NB4 (cell line): ENCODE data around the gene TOP3B.

Source experiments
- DNase-seq: peaks from one replicate; pipeline ENCODE4 v3.0.0; 2010; ENCODE audit warnings: low read depth
- H3K4me3 ChIP-seq: one replicate; pipeline ENCODE4 v1.5.1; 2011; ENCODE audit warnings: mild to moderate bottlenecking, low read depth, low read length, moderate library complexity
- CTCF ChIP-seq: IDR thresholded peaks from one replicate; pipeline ENCODE4 v1.5.1; 2012; ENCODE audit warnings: low read depth, low read length
- MAX ChIP-seq: IDR thresholded peaks from 2 replicates; pipeline ENCODE4 v1.6.1; 2011; ENCODE audit warnings: low read depth, low read length
- MYC ChIP-seq: IDR thresholded peaks from 2 replicates; pipeline ENCODE4 v1.6.1; 2011; ENCODE audit warnings: low read depth, low read length
- POLR2A ChIP-seq: IDR thresholded peaks from 2 replicates; pipeline ENCODE4 v1.6.1; 2011; ENCODE audit warnings: mild to moderate bottlenecking; ENCODE audit not compliant: insufficient read length; ENCODE audit errors: extremely low read depth

The TOP3B gene

GRCh38 chr22:21974058-21974649 is 8.4 kb downstream of the TOP3B start:
- DNase-seq, result no peak
- no peak for TF ChIP-seq MAX
- no peak overlapping the region for H3K4me3 ChIP-seq

GRCh38 chr22:21972806-21973205 is 9.8 kb downstream of the TOP3B start:
- TF ChIP-seq CTCF (no peak), MYC (no peak), POLR2A (no peak), MAX (no peak)
- DNase-seq, result no peak
- no peak overlapping the region for H3K4me3 ChIP-seq

GRCh38 chr22:21972293-21972779 is 10.3 kb downstream of the TOP3B start:
- peak; percentile 49 for DNase-seq
- H3K4me3 ChIP-seq, result no peak overlapping the region

GRCh38 chr22:21971858-21972275 is 10.7 kb downstream of the TOP3B start:
- no peak for DNase-seq
- H3K4me3 ChIP-seq, result no peak overlapping the region
- TF ChIP-seq CTCF (no peak), MAX (no peak), POLR2A (no peak)

More at GRCh38 chr22:21972293-21972779, 10.3 kb downstream of the TOP3B start:
- TF ChIP-seq POLR2A (no peak), MYC (no peak), CTCF (peak; percentile 89), MAX (peak; percentile 10; the same call in 1 of the 2 replicates)

- no peak overlapping the region for H3K4me3 ChIP-seq
- no peak for TF ChIP-seq POLR2A
- no peak for DNase-seq
Observed at GRCh38 chr22:21970800-21971617, 11.6 kb downstream of the TOP3B start.

- H3K4me3 ChIP-seq, result no peak overlapping the region
- TF ChIP-seq POLR2A (no peak), CTCF (no peak), MAX (no peak), MYC (no peak)
- DNase-seq, result no peak
Observed at GRCh38 chr22:21970037-21970799, 12.4 kb downstream of the TOP3B start.
